ENCODE measurements around the gene SSH2. TPM values are rescaled to one million over a fixed set of nuclear protein-coding genes. Genes with fewer than 3 reads are reported as not detected.

The SSH2 gene
- total and polyA plus RNA-seq, 2 donors (not counting 1 experiment from before 2014, with no cell fraction given), result 51.5 to 183 TPM

- DNase-seq (no peak), ATAC-seq (ENCODE audit: low read depth) (no peak)
- Histone ChIP-seq H4K20me1 (ENCODE audit: control insufficient read depth, insufficient read depth, low read length, poor library complexity, severe bottlenecking) (no peaks in the 10 kb centered on the region), H3K36me3 (replicated peaks in 1 of 2; ENCODE audit: control extremely low read depth in 1 of 2, control insufficient read depth in 1 of 2, extremely low read depth in 1 of 2, insufficient read depth in 2 of 2, low read length in 1 of 2) (peaks cover 7 to 18% of the 10 kb centered on the region in 2 experiments), H3K4me1 (ENCODE audit: control insufficient read depth in 2 of 2, insufficient read depth in 2 of 2, low read length in 2 of 2) (peaks cover 82 to 87% of the 10 kb centered on the region in 2 donors), H3K9me3 (ENCODE audit: control extremely low read depth in 1 of 3, control insufficient read depth in 2 of 3, insufficient read depth in 1 of 3, low read length in 2 of 3) (no peaks in the 10 kb centered on the region), H3K79me2 (ENCODE audit: control insufficient read depth, insufficient read depth, low read length) (peaks cover 100% of the 10 kb centered on the region), H3K9ac (ENCODE audit: low read length) (no peak overlapping the region), H2AFZ (ENCODE audit: insufficient read depth, low read depth, low read length, poor library complexity, severe bottlenecking) (no peak overlapping the region), H3K4me2 (replicated peaks; ENCODE audit: low read depth, low read length, poor library complexity, severe bottlenecking) (peak overlapping the region; percentile 20), H3K27me3 (replicated peaks in 1 of 4; ENCODE audit: control extremely low read depth in 1 of 4, control insufficient read depth in 3 of 4, insufficient read depth in 4 of 4, low read length in 3 of 4) (no peaks in the 10 kb centered on the region), H3K27ac (ENCODE audit: low read length in 2 of 2) (peak overlapping the region; percentile 34 to 94), H3K4me3 (ENCODE audit: control extremely low read depth in 1 of 5, extremely low read depth in 1 of 5, insufficient read depth in 1 of 5, low read depth in 2 of 5, low read length in 4 of 5) (no peak overlapping the region)
- peak overlapping the region; percentile 67 for H3K27ac Mint-ChIP-seq
- ChIA-PET POLR2A (no interaction called here), CTCF (interaction anchor here (1.6 kb wide), 1 partner anchor 44 kb away, joined by 3 read pairs; no protein-coding TSS in a partner anchor)
- peaks cover 89% of the 10 kb centered on the region for H3K4me1 Mint-ChIP-seq
- intact Hi-C loops (cut with micrococcal nuclease), result no loop called here
- no peak for TF ChIP-seq EZH2 (IDR thresholded peaks at IDR 0.05; ENCODE audit: borderline replicate concordance, insufficient read depth, low read depth, low read length, poor library complexity, severe bottlenecking)
- TF ChIP-seq CTCF (IDR thresholded peaks at IDR 0.05), result no peak
- 100% methylated on average over 1 of the region's 4 CpGs for WGBS (ENCODE audit: insufficient coverage)
- H3K27me3 Mint-ChIP-seq, result no peaks in the 10 kb centered on the region
- peak overlapping the region; percentile 18 for H3K4me3 Mint-ChIP-seq
- no peaks in the 10 kb centered on the region for H3K9me3 Mint-ChIP-seq (ENCODE audit: insufficient read depth)
Measured at GRCh38 chr17:29716566-29716965, 213.5 kb downstream of the SSH2 start.

- no peak overlapping the region for H2AFZ ChIP-seq (ENCODE audit: insufficient read depth, low read depth, low read length, poor library complexity, severe bottlenecking)
- no peak overlapping the region for H3K9ac ChIP-seq (ENCODE audit: low read length)
- H3K9me3 Mint-ChIP-seq (ENCODE audit: insufficient read depth), result no peaks in the 10 kb centered on the region
- no peak overlapping the region for H3K4me3 ChIP-seq (ENCODE audit: control extremely low read depth in 1 of 5, extremely low read depth in 1 of 5, insufficient read depth in 1 of 5, low read depth in 2 of 5, low read length in 4 of 5)
- H3K27ac ChIP-seq (ENCODE audit: low read length in 2 of 2), result peak overlapping the region in 1 of 2 donors; percentile 94
- no peaks in the 10 kb centered on the region for H3K27me3 ChIP-seq (replicated peaks in 1 of 4; ENCODE audit: control extremely low read depth in 1 of 4, control insufficient read depth in 3 of 4, insufficient read depth in 4 of 4, low read length in 3 of 4)
- ChIA-PET CTCF (no interaction called here), POLR2A (interaction anchor here (0.7 to 0.9 kb wide), 2 partner anchors 9 to 74 kb away, joined by 3 to 7 read pairs; no protein-coding TSS in a partner anchor)
- no peak overlapping the region for H3K4me3 Mint-ChIP-seq
- peaks cover 75 to 82% of the 10 kb centered on the region in 2 donors for H3K4me1 ChIP-seq (ENCODE audit: control insufficient read depth in 2 of 2, insufficient read depth in 2 of 2, low read length in 2 of 2)
- ATAC-seq (ENCODE audit: low read depth) (no peak), DNase-seq (no peak)
- no peaks in the 10 kb centered on the region for H3K27me3 Mint-ChIP-seq
- no peak for TF ChIP-seq EZH2 (IDR thresholded peaks at IDR 0.05; ENCODE audit: borderline replicate concordance, insufficient read depth, low read depth, low read length, poor library complexity, severe bottlenecking)
- TF ChIP-seq CTCF (IDR thresholded peaks at IDR 0.05), result no peak
- H3K4me2 ChIP-seq (replicated peaks; ENCODE audit: low read depth, low read length, poor library complexity, severe bottlenecking), result no peak overlapping the region
- H3K4me1 Mint-ChIP-seq, result peaks cover 89% of the 10 kb centered on the region
- intact Hi-C loops (cut with micrococcal nuclease), result no loop called here
- no peaks in the 10 kb centered on the region for H4K20me1 ChIP-seq (ENCODE audit: control insufficient read depth, insufficient read depth, low read length, poor library complexity, severe bottlenecking)
- no peaks in the 10 kb centered on the region for H3K9me3 ChIP-seq (ENCODE audit: control extremely low read depth in 1 of 3, control insufficient read depth in 2 of 3, insufficient read depth in 1 of 3, low read length in 2 of 3)
- H3K27ac Mint-ChIP-seq, result peak overlapping the region; percentile 67
- WGBS (ENCODE audit: insufficient coverage), result 100% methylated on average over 1 of the region's 2 CpGs
- peaks cover 100% of the 10 kb centered on the region for H3K79me2 ChIP-seq (ENCODE audit: control insufficient read depth, insufficient read depth, low read length)
- H3K36me3 ChIP-seq (replicated peaks in 1 of 2; ENCODE audit: control extremely low read depth in 1 of 2, control insufficient read depth in 1 of 2, extremely low read depth in 1 of 2, insufficient read depth in 2 of 2, low read length in 1 of 2), result peaks cover 7 to 18% of the 10 kb centered on the region in 2 experiments
Measured at GRCh38 chr17:29715680-29716079, 214.3 kb downstream of the SSH2 start.

Data from B cell (primary cell).